ENCODE data around the gene TRIOBP. TPM values are rescaled to one million over a fixed set of nuclear protein-coding genes. Genes with fewer than 3 reads are reported as not detected.
A peak's percentile ranks its signal among the peaks of the same experiment; 100 is the strongest.

Gene TRIOBP
- total RNA-seq, 1 experiment from 2014 or later, result 28.7 TPM

DNA sequence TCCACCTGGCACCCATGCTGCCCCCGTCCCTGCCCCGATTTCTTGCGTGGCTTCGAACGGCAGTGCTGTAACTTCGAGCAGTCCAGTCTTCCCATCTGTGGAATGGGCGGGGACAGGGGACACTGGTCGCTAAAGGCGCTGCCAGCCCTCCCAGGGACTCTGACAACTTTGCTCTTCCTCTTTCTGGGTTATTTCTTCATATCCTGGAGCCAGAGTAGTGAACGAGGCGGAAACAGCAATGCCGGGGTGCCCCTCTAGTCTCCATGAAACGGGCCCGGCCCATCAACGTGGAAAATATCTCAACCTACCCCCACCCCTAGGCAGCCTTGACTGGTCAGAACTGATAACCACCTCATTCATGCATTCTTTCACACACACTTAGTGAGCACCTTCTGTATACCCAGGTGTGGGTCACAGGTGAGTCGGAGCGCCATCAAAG, 42.8 kb downstream of the TRIOBP start:
- intact Hi-C loops (cut with micrococcal nuclease; ENCODE audit: unreplicated experiment), result no loop called here
- no peak for TF ChIP-seq EZH2 (IDR thresholded peaks at IDR 0.05; ENCODE audit: borderline replicate concordance, low read depth, low read length, poor library complexity, severe bottlenecking)
- TF ChIP-seq, protein P1, sequence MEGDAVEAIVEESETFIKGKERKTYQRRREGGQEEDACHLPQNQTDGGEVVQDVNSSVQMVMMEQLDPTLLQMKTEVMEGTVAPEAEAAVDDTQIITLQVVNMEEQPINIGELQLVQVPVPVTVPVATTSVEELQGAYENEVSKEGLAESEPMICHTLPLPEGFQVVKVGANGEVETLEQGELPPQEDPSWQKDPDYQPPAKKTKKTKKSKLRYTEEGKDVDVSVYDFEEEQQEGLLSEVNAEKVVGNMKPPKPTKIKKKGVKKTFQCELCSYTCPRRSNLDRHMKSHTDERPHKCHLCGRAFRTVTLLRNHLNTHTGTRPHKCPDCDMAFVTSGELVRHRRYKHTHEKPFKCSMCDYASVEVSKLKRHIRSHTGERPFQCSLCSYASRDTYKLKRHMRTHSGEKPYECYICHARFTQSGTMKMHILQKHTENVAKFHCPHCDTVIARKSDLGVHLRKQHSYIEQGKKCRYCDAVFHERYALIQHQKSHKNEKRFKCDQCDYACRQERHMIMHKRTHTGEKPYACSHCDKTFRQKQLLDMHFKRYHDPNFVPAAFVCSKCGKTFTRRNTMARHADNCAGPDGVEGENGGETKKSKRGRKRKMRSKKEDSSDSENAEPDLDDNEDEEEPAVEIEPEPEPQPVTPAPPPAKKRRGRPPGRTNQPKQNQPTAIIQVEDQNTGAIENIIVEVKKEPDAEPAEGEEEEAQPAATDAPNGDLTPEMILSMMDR (conservative IDR thresholded peaks at IDR 0.05; ENCODE audit: low read depth, low read length), result no peak
- H3K4me1 ChIP-seq (ENCODE audit: insufficient read depth, low read length, poor library complexity, severe bottlenecking), result peaks cover 20% of the 10 kb centered on the region
- no peak for DNase-seq (ENCODE audit: low spot score)
- POLR2A ChIA-PET (ENCODE audit: low non-redundant PET), result no interaction called here
- H3K9me3 ChIP-seq (ENCODE audit: low read depth, low read length, poor library complexity, severe bottlenecking), result no peaks in the 10 kb centered on the region
- no peak overlapping the region for H3K27ac ChIP-seq (ENCODE audit: low read depth, low read length, poor library complexity, severe bottlenecking)
- CTCF ChIA-PET, result no interaction called here
- no TSS peak for BruUV-seq (replicated peaks)
- no peaks in the 10 kb centered on the region for H3K36me3 ChIP-seq (ENCODE audit: insufficient read depth, low read length, poor library complexity, severe bottlenecking)
- H3K4me3 ChIP-seq (ENCODE audit: low read depth, low read length, poor library complexity, severe bottlenecking), result no peak overlapping the region
- H3K27me3 ChIP-seq (replicated peaks; ENCODE audit: insufficient read depth, low read depth, low read length, poor library complexity), result no peaks in the 10 kb centered on the region

DNA sequence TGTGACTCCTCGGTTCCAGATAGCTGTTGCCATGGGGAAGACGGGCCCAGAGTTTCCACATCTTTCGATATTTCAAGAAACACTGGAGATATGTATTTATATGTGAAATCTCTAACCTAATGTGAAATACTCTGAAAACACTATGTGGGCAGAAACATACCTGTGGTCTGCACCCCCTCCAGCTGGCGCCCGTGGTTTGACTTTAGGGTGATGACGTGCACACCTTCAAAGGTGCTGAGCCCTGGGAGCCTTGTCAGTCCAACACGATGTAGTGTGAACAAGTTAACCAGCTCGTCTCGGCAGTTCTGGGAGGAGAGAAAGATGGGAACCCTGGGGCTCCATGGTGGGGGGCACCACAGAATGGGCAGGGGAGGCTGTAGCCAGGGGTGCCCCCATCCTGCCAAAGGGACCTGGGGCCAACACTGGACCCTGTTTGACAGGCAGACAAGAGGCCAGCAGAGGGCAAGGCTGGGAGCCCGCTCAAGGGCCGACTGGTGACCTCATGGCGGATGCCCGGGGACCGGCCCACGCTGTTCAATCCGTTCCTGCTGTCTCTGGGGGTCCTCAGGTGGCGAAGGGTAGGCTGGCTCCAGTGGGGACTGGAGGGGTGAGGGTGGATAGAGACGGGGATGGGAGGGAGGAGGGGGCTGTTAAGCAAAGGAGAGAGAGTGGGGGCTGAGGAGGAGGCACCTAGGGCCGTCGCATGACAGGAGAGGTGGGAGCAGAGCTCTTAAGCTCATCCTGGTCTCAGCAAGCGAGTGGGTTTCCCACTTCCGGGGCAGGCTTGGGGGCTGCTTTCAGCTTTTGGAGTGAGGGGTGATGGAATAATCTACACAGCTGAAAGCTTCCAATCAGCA, 43.8 kb downstream of the TRIOBP start:
- intact Hi-C loops (cut with micrococcal nuclease; ENCODE audit: unreplicated experiment), result no loop called here
- ChIA-PET POLR2A (ENCODE audit: low non-redundant PET) (interaction anchor here (0.5 to 0.6 kb wide), 2 partner anchors 27 to 357 kb away, joined by 3 to 4 read pairs; no protein-coding TSS in a partner anchor), CTCF (no interaction called here)
- TF ChIP-seq, protein P1 (conservative IDR thresholded peaks at IDR 0.05; ENCODE audit: low read depth, low read length), result no peak
- TF ChIP-seq EZH2 (IDR thresholded peaks at IDR 0.05; ENCODE audit: borderline replicate concordance, low read depth, low read length, poor library complexity, severe bottlenecking), result no peak
- peaks cover 20% of the 10 kb centered on the region for H3K4me1 ChIP-seq (ENCODE audit: insufficient read depth, low read length, poor library complexity, severe bottlenecking)
- no peaks in the 10 kb centered on the region for H3K27me3 ChIP-seq (replicated peaks; ENCODE audit: insufficient read depth, low read depth, low read length, poor library complexity)
- H3K36me3 ChIP-seq (ENCODE audit: insufficient read depth, low read length, poor library complexity, severe bottlenecking), result no peaks in the 10 kb centered on the region
- H3K4me3 ChIP-seq (ENCODE audit: low read depth, low read length, poor library complexity, severe bottlenecking), result no peak overlapping the region
- H3K27ac ChIP-seq (ENCODE audit: low read depth, low read length, poor library complexity, severe bottlenecking), result peak overlapping the region; percentile 42
- BruUV-seq (replicated peaks), result no TSS peak
- no peaks in the 10 kb centered on the region for H3K9me3 ChIP-seq (ENCODE audit: low read depth, low read length, poor library complexity, severe bottlenecking)
- DNase-seq (ENCODE audit: low spot score), result no peak

DNA sequence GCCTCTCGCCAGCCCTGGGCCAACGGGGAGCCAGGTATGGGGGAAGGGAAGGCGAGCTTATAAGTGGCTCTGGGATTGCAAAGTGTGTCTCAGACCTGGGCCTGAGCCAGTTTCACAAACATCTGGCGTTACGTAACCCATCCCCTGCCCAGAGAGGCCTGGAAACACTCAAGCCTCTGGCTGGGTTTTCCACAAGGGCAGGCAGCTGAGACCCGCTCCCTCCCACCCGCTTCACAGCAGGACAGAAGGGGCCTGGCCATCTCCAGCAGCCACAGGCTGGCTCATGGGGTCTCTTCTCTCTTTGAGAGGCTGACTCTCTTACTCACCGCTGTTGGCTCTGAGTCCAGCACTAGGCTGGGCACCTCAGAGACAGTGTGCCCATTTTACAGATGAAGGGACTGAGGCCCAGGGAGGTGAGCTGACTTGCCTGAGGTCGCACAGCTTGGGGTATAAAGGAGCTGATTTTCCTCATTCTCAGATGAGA, 44.5 kb downstream of the TRIOBP start:
- Histone ChIP-seq H3K9me3 (ENCODE audit: low read depth, low read length, poor library complexity, severe bottlenecking) (no peaks in the 10 kb centered on the region), H3K27me3 (replicated peaks; ENCODE audit: insufficient read depth, low read depth, low read length, poor library complexity) (no peaks in the 10 kb centered on the region), H3K27ac (ENCODE audit: low read depth, low read length, poor library complexity, severe bottlenecking) (peak overlapping the region; percentile 42), H3K4me1 (ENCODE audit: insufficient read depth, low read length, poor library complexity, severe bottlenecking) (peaks cover 20% of the 10 kb centered on the region), H3K36me3 (ENCODE audit: insufficient read depth, low read length, poor library complexity, severe bottlenecking) (no peaks in the 10 kb centered on the region), H3K4me3 (ENCODE audit: low read depth, low read length, poor library complexity, severe bottlenecking) (no peak overlapping the region)
- TF ChIP-seq EZH2 (IDR thresholded peaks at IDR 0.05; ENCODE audit: borderline replicate concordance, low read depth, low read length, poor library complexity, severe bottlenecking), result no peak
- TF ChIP-seq, protein P1 (conservative IDR thresholded peaks at IDR 0.05; ENCODE audit: low read depth, low read length), result no peak
- ChIA-PET CTCF (no interaction called here), POLR2A (ENCODE audit: low non-redundant PET) (interaction anchor here (0.5 kb wide), 1 partner anchor 26 kb away, joined by 4 read pairs; no protein-coding TSS in a partner anchor)
- intact Hi-C loops (cut with micrococcal nuclease; ENCODE audit: unreplicated experiment), result no loop called here
- BruUV-seq (replicated peaks), result no TSS peak
- DNase-seq (ENCODE audit: low spot score), result peak; percentile 86
